ENCODE results near the gene TMEM208. TPM values are rescaled to one million over a fixed set of nuclear protein-coding genes. Genes with fewer than 3 reads are reported as not detected.
A peak's percentile ranks its signal among the peaks of the same experiment; 100 is the strongest.

Gene TMEM208
- polyA plus RNA-seq, 2 of the 4 experiments (the other 2 are of a cell fraction): 73.5 to 114 TPM

DNA sequence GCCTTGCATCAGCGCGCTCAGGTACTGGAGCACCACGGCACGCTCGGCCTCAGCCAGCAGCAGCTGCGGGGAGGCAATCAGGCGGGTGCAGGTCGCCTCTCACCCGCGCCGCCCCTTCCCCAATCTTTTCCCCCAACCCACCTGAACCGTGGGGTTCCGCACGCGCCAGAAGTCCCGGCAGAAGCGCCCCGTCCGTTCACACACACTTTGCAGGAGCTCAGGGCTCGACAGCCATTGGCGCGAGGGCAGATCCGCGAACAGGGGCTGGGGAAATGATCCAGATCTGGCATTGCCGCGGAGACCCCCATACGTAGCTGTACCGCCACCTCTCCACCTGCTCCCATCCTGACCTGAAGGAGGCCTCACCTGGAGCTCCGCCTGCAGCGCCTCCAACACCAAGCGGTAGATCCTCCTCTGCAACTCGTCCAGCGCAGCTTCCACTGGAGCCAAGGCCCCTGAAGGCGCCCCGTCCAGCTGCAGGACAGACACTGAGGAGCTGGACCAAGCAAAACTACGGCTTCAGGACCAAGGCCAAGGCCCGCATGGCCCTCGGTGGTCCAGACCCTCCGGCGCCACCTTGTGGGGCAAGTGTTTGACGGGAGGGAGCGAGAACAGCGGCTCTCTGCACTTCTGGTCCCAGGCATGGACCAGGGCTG lies 41.8 kb upstream of the TMEM208 start:
- CTCF ChIA-PET: interaction anchor here (0.5 to 10.7 kb wide), 61 partner anchors 9 to 293 kb away, joined by 3 to 162 read pairs (median 5); partner anchors contain the start of genes B3GNT9, CES3, FBXL8 and NOL3
- WGBS (ENCODE audit: missing lambda C conversion rate): 49% methylated on average over 35 of the region's 43 CpGs
- Histone ChIP-seq H3K4me2 (peak overlapping the region; percentile 89), H3K9me3 (no peaks in the 10 kb centered on the region), H3K27ac (no peak overlapping the region), H3K4me3 (no peak overlapping the region; the same call in 2 of the 3 replicates), H3K4me1 (peaks cover 33% of the 10 kb centered on the region)
- FAIRE-seq: no peak
- no peak for TF ChIP-seq NFE2L2 (conservative IDR thresholded peaks at IDR 0.05; ENCODE audit: low read length)
- peak; percentile 98 for TF ChIP-seq REST (IDR thresholded peaks at IDR 0.05)
- TF ChIP-seq, protein P1, sequence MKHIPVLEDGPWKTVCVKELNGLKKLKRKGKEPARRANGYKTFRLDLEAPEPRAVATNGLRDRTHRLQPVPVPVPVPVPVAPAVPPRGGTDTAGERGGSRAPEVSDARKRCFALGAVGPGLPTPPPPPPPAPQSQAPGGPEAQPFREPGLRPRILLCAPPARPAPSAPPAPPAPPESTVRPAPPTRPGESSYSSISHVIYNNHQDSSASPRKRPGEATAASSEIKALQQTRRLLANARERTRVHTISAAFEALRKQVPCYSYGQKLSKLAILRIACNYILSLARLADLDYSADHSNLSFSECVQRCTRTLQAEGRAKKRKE (CRISPR knock-in tag; IDR thresholded peaks at IDR 0.05; ENCODE audit: low read depth): 0 out of 2 replicates have a peak, but pooled peaks have one; percentile 40
- peak; percentile 62 for TF ChIP-seq EHMT2 (IDR thresholded peaks at IDR 0.05; ENCODE audit: low read depth)
- TF ChIP-seq HOXB13 (CRISPR knock-in tag; IDR thresholded peaks at IDR 0.05; ENCODE audit: low read depth): peak; percentile 67; the same call in 1 of the 2 replicates
- peak; percentile 73 to 74 for TF ChIP-seq RAD21 (conservative IDR thresholded peaks at IDR 0.05 in 1 of 2, IDR thresholded peaks at IDR 0.05 in 1 of 2)
- no peak for TF ChIP-seq TP53 (CRISPR knock-in tag; IDR thresholded peaks at IDR 0.05)
- 0 out of 2 replicates have a peak, but pooled peaks have one; percentile 47 for TF ChIP-seq MAZ (IDR thresholded peaks at IDR 0.05; ENCODE audit: borderline replicate concordance, low read depth, low read length)
- peak; percentile 70; the same call in 1 of the 2 replicates for TF ChIP-seq HOXB5 (CRISPR knock-in tag; IDR thresholded peaks at IDR 0.05)
- no peak for TF ChIP-seq FOSL2 (IDR thresholded peaks at IDR 0.05)
- no peak for TF ChIP-seq FOSL2 (CRISPR knock-in tag; IDR thresholded peaks at IDR 0.05)
- TF ChIP-seq MYC (IDR thresholded peaks at IDR 0.05; ENCODE audit: borderline replicate concordance, low read length): 0 out of 2 replicates have a peak, but pooled peaks have one; percentile 57
- TF ChIP-seq CTCF (IDR thresholded peaks at IDR 0.05): peak; percentile 73
- no peak for TF ChIP-seq CBX8 (IDR thresholded peaks at IDR 0.05)
- TF ChIP-seq SMC3 (IDR thresholded peaks at IDR 0.05): peak; percentile 91
- no peak for TF ChIP-seq PHF8 (IDR thresholded peaks at IDR 0.05; ENCODE audit: borderline replicate concordance, low read depth)
- TF ChIP-seq BHLHE40 (IDR thresholded peaks at IDR 0.05; ENCODE audit: low read depth, low read length): no peak
- peak; percentile 77 for TF ChIP-seq MAX (IDR thresholded peaks at IDR 0.05)
- TF ChIP-seq EHF (CRISPR knock-in tag; IDR thresholded peaks at IDR 0.05): 0 out of 2 replicates have a peak, but pooled peaks have one; percentile 30
- POLR2A ChIA-PET: interaction anchor here (1.5 to 1.6 kb wide), 3 partner anchors 11 to 167 kb away, joined by 3 to 4 read pairs (median 3); partner anchors contain the start of gene TMEM208
- ATAC-seq: peak; percentile 63 to 75
- peak; percentile 73 to 91 for DNase-seq (ENCODE audit: low read depth in 1 of 2, low spot score in 1 of 2)

Measured in A549 (cell line).